CD4-positive, alpha-beta T cell treated with Interleukin-10 for 1 hour (primary cell): Measurements from ENCODE around the gene IRF2BP2.
A peak's percentile ranks its signal among the peaks of the same experiment; 100 is the strongest.

Experiments used
- DNase-seq: peaks from one replicate; pipeline ENCODE4 v3.0.0-alpha.2; 2020

Gene IRF2BP2

GRCh38 chr1:234581063-234581714, 28.8 kb downstream of the IRF2BP2 start:
- DNase-seq: no peak

DNA sequence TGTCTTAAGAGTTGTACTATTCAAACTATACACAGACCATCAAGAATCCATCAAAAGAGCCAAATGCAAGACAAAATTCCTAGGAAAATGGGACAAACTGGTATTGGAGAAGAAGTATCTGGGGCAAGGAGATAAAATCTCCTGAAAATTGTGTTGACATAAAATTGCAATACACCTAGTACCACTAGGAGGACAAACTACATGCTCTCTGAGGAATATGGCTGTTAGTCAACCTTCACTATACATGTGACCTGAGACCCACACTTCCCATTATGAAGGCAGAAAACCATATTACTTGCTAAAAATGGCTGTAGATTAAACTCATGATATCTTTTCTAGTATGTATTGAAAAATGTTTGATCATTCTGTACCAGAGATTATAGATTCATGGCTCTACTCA, 30.0 kb downstream of the IRF2BP2 start:
- DNase-seq: peak; percentile 23

- DNase-seq: no peak
Observed at GRCh38 chr1:234578735-234579134, 31.2 kb downstream of the IRF2BP2 start.

DNA sequence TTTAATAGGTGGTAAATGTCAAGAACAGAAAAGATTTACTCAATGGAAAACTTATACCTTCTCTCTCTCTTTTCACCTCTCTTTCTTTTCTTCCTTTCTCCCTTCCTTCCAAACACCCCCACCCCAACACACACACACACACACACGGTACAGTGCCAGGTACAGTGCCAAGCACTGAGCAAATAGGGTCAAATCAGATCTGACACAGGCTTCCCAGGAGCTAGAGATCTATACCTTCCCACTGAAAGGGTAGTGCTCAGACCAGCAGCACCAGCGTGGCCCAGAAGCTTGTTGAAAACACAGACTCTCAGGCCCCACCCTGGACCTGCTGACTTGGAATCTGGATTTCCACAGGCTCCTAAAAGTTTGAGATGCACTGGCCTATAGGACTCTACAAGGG, 31.9 kb downstream of the IRF2BP2 start:
- DNase-seq: no peak

DNA sequence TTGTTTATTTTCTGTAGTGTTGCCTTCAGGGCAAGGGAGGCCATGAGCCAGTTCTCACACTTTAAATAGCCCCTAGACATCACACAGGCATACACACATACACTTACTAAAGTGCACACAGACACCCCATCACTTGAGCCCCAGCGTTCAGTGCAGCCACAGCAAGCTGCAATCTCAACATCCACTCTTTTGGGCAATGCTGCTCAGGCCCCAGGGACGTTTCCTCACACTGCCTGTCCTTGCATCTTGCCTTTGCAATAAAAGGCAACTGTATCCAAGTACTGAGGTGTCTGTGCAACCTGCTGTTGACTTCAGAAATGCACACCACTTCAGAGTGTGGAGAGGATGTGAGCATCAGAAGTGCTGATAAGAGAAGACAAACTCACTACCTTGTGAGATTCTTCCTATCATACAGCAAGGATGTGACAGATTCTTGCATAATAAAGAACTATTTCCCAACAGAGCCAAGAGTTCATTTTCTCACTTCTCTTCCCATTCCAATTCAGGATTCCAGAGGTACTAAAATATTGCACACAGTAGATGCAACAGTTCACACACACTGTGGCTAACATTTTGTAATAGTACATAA, 36.2 kb downstream of the IRF2BP2 start:
- DNase-seq: no peak

DNA sequence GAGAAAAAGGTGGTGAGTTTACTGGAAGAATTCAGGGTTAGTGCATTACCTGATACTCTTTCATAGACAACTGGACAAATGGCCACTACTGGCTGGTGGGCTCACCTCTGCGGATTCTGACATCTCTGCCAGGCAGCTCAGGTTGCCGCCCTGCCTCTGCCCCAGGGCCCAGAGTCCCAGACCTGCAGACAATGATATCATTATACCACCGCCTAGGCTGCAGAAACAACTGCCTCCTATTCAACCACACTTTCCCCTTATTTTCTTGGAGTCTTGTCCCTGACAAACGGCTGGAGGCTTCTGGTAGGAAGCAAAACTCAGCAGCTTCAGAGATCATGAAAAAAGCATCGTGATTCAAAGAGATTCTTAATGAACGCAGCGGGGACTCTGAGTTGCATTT, 37.0 kb downstream of the IRF2BP2 start:
- DNase-seq: no peak

- DNase-seq: no peak
Observed at GRCh38 chr1:234571702-234572101, 38.3 kb downstream of the IRF2BP2 start.

GRCh38 chr1:234570329-234571120, 39.5 kb downstream of the IRF2BP2 start:
- no peak for DNase-seq

- DNase-seq: no peak
Observed at GRCh38 chr1:234568345-234568744, 41.6 kb downstream of the IRF2BP2 start.

DNA sequence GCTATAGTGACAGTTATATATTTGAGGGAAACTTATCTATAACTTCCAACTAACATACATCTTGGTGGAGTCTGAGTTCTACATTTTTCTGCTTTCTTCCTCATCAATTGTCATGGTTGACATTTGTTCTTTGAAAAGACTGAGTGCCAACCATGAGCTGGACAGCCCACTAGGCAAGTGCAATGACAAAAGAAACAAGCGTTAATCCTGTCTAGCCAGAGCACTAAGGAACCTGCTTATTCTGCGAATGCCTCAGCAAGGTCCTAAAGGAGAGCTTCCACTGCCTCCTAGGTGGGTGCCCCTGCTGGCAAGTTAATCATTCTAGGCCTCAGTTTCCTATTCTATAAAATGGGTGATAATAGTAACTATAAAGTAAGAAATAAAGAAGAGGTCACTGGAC, 44.8 kb downstream of the IRF2BP2 start:
- DNase-seq: no peak

GRCh38 chr1:234564035-234565029, 45.6 kb downstream of the IRF2BP2 start:
- no peak for DNase-seq

DNA sequence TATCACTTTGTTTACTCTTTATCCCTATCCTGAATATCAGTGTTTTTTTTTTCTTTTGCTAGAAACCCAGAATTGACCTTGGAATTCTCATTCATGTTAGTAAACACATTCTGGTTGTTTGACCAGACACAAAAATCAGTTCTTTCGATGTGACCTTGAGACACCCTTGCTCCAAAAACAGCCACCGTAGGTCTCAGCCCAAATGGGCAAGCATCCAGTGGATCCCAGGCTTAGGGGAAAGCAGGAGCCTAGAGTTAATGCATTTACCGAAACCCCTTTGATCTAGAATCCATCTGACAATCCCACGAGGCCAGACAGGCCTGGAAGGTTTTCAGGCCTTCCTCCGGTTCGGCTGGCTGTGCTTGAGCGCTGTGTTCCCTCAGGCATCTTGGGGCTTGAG, 47.6 kb downstream of the IRF2BP2 start:
- DNase-seq: no peak

DNA sequence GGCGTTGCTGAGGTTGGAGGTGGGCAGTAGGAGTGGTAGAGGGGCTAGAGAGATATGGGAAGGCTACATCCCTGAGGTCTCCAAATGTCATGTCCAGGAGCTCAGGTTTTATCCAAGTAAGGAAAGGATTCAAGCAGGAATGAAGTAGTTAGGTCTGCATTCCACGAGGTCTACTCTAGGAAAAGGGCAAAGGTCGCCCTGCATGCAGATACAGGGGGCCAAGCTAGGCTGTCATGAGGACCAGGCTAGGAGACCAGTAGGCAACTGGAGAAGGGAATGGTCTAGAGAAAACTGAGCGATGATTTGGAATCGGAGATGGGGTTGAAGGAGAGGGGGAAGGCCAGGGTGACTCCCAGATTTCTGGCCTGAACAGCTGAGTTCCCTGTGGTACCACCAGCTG, 48.7 kb downstream of the IRF2BP2 start:
- DNase-seq: no peak

GRCh38 chr1:234559902-234560676, 49.9 kb downstream of the IRF2BP2 start:
- DNase-seq: no peak

GRCh38 chr1:234559152-234559901, 50.7 kb downstream of the IRF2BP2 start:
- DNase-seq: no peak

DNA sequence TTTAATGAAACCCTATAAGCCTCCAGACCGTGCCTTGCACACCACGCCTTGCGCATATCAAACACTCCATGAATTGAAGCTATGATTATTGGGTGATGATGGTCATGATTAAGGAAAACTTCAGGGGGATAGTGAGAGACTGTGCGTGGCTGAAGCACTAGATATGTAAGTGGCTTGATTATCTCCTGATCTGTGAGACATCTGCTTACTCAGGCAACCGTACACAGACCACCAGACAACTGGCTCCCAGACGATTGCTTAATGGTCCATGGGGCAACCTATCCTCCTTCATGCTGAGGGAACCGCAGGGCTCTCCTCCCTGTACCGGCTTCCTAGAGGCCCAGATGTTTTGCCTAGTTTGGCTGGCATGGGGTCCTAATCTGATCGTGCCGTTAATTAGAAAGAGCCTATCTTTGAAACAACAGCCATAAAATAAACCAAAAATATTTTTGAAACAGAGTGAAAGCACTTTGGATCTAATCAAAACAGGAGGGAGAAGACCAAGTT, 51.6 kb downstream of the IRF2BP2 start:
- no peak for DNase-seq

GRCh38 chr1:234556245-234556943, 53.6 kb downstream of the IRF2BP2 start:
- DNase-seq: no peak

DNA sequence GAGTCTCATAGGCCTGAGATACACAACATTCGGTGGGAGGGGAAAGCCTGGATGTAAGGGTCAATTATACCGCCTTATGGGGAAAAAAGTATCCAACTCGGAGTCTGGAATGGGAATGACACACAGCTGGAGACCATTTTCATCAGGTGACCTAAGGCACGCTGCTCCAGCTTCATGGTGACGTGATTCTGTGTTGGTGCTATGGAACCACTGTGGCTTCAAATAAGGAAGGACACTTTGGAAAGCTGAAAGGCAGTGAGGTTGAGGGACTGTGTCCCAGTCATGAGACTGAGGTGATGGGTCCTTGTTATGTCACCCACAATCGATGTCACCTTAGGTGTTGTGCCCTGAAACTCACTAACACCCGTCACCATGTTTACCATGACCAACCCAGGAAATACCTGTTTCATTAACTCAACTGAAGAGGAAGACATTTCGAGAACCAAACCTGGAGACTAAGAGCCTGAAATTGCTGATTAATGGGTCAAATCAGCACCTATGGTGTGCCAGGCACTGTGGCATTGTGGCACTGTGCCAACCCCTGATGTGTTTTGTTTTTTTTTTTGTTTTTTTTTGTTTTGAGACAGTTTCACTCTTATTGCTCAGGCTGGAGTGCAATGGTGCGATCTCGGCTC, 54.5 kb downstream of the IRF2BP2 start:
- DNase-seq: no peak

GRCh38 chr1:234554698-234555311, 55.2 kb downstream of the IRF2BP2 start:
- DNase-seq: no peak
